Chondrocyte (in vitro differentiated cells): ENCODE results near the gene RASAL1. TPM values are rescaled to one million over a fixed set of nuclear protein-coding genes. Genes with fewer than 3 reads are reported as not detected.

ENCODE experiments used
- DNase-seq: peaks from one replicate; pipeline ENCODE4 v3.0.0; 2021; ENCODE audit warnings: mixed read lengths, low spot score
- H3K27ac Mint-ChIP-seq: one replicate; pipeline ENCODE4 v1.8.0; 2021; ENCODE audit warnings: mild to moderate bottlenecking, moderate library complexity, mixed read lengths; ENCODE audit not compliant: unreplicated experiment
- H3K27me3 Mint-ChIP-seq: 2 replicates; pipeline ENCODE4 v1.8.0; 2021; ENCODE audit warnings: low read depth, mixed read lengths
- H3K36me3 Mint-ChIP-seq: 2 replicates; pipeline ENCODE4 v1.8.0; 2021; ENCODE audit warnings: low read depth, mixed read lengths
- H3K4me1 Mint-ChIP-seq: 2 replicates; pipeline ENCODE4 v1.8.0; 2021; ENCODE audit warnings: low read depth, mild to moderate bottlenecking, mixed read lengths
- H3K4me3 Mint-ChIP-seq: one replicate; pipeline ENCODE4 v1.8.0; 2021; ENCODE audit warnings: mild to moderate bottlenecking, moderate library complexity, mixed read lengths; ENCODE audit not compliant: unreplicated experiment
- H3K9me3 Mint-ChIP-seq: 2 replicates; pipeline ENCODE4 v1.8.0; 2021; ENCODE audit warnings: low read depth, mixed read lengths
- total RNA-seq: library from RNA; stranded (reverse); gene quantifications from 3 replicates; pipeline ENCODE4 v1.2.1, GENCODE V29; 2021
- TF ChIP-seq, protein P1 (sequence below): fragments of 200-600 bp; sonication (generic); IDR thresholded peaks from 2 replicates; pipeline ENCODE4 v1.5.0; 2021; ENCODE audit warnings: antibody characterized with exemption, mild to moderate bottlenecking, moderate library complexity

The RASAL1 gene
- total RNA-seq, 1 donor from 2014 or later: not detected

DNA sequence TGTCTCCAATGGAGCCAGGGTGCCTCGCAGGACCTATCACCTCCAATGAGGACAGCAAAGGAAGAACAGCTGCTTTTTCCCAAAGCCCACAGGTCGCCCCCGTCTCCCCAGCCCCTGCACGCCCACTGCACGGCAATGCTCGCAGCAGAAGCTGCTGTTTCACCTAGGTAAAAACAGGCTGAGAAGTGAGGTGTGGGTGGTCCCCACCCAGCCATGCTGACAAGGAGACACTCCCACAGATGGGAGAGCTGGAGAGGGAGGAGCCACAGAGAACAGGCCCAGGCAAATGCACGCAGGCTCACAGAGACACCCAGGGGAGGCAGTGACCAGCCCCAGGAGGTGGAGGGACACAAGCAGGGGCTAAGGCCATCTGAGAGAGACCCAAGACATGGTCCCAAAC, 24.4 kb upstream of the RASAL1 start:
- DNase-seq: no peak
- peaks cover 8% of the 10 kb centered on the region for H3K27me3 Mint-ChIP-seq
- H3K9me3 Mint-ChIP-seq: no peaks in the 10 kb centered on the region
- no peak overlapping the region for H3K4me3 Mint-ChIP-seq
- TF ChIP-seq, protein P1, sequence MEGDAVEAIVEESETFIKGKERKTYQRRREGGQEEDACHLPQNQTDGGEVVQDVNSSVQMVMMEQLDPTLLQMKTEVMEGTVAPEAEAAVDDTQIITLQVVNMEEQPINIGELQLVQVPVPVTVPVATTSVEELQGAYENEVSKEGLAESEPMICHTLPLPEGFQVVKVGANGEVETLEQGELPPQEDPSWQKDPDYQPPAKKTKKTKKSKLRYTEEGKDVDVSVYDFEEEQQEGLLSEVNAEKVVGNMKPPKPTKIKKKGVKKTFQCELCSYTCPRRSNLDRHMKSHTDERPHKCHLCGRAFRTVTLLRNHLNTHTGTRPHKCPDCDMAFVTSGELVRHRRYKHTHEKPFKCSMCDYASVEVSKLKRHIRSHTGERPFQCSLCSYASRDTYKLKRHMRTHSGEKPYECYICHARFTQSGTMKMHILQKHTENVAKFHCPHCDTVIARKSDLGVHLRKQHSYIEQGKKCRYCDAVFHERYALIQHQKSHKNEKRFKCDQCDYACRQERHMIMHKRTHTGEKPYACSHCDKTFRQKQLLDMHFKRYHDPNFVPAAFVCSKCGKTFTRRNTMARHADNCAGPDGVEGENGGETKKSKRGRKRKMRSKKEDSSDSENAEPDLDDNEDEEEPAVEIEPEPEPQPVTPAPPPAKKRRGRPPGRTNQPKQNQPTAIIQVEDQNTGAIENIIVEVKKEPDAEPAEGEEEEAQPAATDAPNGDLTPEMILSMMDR: no peak
- no peak overlapping the region for H3K27ac Mint-ChIP-seq
- peaks cover 40% of the 10 kb centered on the region for H3K36me3 Mint-ChIP-seq
- peaks cover 5% of the 10 kb centered on the region for H3K4me1 Mint-ChIP-seq

DNA sequence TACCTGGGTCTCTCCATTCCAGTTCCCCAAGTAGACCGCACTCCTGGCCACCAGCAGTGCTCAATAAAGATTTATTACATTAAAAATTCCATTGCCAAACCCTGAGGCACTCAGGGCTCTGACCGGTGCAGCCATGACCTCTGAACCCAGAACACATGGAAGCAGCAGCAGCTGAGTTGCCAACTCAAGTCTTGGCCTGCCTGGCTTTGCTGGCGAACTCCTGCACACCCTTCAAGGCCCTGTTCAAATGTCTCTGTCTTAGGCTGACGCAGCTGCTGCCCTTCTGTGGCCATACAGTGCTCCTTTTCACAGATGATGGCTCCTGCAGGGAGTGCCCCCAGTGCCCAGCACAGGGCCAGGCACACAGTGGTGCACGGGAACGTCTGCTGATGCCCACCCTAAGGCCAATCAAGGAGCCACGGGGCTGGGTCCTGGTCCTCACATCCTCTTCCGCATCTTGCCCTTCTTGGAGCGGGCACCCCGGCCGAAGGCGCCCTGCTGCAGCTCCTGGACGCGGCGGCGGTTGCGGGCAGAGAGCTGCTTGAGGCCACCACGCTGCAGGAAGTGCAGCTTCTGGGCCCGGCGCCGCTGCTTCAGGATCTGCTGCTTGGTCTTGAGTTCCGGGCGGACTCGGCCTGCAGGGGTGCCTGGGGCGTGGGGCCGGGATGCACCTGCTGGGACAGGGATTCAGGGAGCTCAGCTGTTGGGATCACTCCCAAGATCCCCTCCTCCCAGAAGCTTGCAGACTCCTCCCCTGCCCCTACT, 23.1 kb upstream of the RASAL1 start:
- H3K27ac Mint-ChIP-seq: no peak overlapping the region
- peaks cover 7% of the 10 kb centered on the region for H3K4me1 Mint-ChIP-seq
- no peaks in the 10 kb centered on the region for H3K9me3 Mint-ChIP-seq
- no peak overlapping the region for H3K4me3 Mint-ChIP-seq
- no peak for DNase-seq
- H3K36me3 Mint-ChIP-seq: peaks cover 37% of the 10 kb centered on the region
- TF ChIP-seq, protein P1: no peak
- peaks cover 12% of the 10 kb centered on the region for H3K27me3 Mint-ChIP-seq

DNA sequence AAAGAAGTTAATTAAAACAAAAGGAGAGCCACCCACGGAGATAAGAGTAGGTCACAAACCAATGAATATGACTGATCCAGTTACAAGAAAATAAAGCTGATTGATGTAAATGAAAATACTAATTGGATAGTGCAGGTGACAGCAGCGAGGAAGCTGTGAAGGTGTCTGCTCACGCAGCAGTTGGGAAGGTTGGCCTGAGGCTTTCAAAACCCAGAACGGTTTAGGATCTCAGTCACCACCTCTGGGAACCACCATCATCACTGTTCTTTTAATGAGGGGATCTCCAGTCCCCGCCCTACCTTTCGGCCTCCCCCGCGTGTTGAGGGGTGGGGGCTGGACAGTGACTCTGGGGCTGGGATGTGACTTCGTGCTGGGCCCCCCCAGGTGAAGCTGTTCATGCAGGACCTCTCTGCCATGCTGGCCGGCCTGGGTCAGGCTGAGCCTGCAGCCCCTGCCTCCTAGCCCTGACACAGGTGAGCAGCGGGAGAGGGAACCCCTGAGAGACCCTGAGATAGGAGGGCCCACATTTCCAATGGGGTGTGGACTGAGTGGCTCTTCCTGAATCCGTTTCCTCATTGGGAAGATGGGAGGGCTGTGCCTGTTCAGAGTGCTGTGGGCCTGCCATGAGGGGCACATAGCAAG, 21.8 kb upstream of the RASAL1 start:
- peaks cover 27% of the 10 kb centered on the region for H3K36me3 Mint-ChIP-seq
- TF ChIP-seq, protein P1: no peak
- H3K4me3 Mint-ChIP-seq: no peak overlapping the region
- H3K27me3 Mint-ChIP-seq: peaks cover 16% of the 10 kb centered on the region
- H3K4me1 Mint-ChIP-seq: peaks cover 9% of the 10 kb centered on the region
- no peak for DNase-seq
- H3K9me3 Mint-ChIP-seq: no peaks in the 10 kb centered on the region
- no peak overlapping the region for H3K27ac Mint-ChIP-seq

DNA sequence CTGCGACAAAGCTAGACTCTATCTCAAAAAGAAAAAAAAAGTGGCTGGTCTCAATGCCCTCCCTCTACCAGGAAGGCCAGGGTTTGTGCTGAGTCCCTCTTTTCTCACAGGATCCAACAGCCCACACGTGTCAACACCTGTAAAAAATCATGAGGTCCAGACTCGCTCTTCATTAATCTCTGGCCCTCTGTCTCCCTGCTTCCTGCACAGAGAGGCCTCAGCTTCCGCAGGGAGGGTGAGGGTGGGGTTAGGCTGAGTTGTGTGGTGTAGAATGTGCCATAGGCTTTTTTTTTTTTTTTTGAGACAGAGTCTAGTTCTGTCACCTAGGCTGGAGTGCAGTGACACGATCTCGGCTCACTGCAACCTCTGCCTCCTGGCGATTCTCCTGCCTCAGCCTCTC, 20.1 kb upstream of the RASAL1 start:
- H3K27me3 Mint-ChIP-seq: peaks cover 24% of the 10 kb centered on the region
- H3K4me1 Mint-ChIP-seq: peaks cover 11% of the 10 kb centered on the region
- DNase-seq: no peak
- H3K27ac Mint-ChIP-seq: no peak overlapping the region
- H3K4me3 Mint-ChIP-seq: no peak overlapping the region
- TF ChIP-seq, protein P1: no peak
- peaks cover 16% of the 10 kb centered on the region for H3K36me3 Mint-ChIP-seq
- H3K9me3 Mint-ChIP-seq: no peaks in the 10 kb centered on the region

DNA sequence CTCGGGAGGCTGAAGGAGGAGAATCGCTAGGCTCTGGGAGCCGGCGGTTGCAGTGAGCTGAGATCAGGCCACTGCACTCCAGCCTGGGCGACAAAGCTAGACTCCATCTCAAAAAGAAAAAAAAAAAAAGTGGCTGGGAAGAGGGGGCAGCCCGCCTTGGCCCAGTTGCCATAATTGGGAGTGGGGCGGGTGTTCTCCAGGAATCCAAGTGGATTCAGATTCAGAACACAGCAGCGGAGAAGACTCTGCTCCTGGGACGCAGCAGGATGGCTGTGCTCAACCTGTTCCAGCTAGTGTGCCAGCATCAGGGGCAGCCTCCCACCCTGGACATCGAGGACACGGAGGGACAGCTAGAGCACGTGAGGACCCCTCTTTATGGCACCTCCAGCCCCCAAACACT, 19.5 kb upstream of the RASAL1 start:
- Mint-ChIP-seq H3K27me3 (peaks cover 27% of the 10 kb centered on the region), H3K4me3 (no peak overlapping the region), H3K9me3 (no peaks in the 10 kb centered on the region), H3K4me1 (peaks cover 11% of the 10 kb centered on the region), H3K27ac (no peak overlapping the region), H3K36me3 (peaks cover 13% of the 10 kb centered on the region)
- TF ChIP-seq, protein P1: no peak
- no peak for DNase-seq
